Gastrocnemius medialis (tissue), 4 donors: ENCODE results near the gene IRF3.

Experiments
- CTCF ChIP-seq, 5 experiments: fragments of 450-650 bp in 3 of 5; fragments of 200-600 bp in 2 of 5; sonication (generic) in 2 of 5; IDR thresholded peaks in 4 of 5; conservative IDR thresholded peaks in 1 of 5; 1 replicate in 4 of 5; 2 replicates in 1 of 5; pipeline ENCODE4 v1.5.1; 2016 to 2019; ENCODE audit warnings: antibody characterized with exemption in 5 of 5, mild to moderate bottlenecking in 3 of 5, moderate library complexity in 3 of 5
- POLR2A ChIP-seq, 2 donors: fragments of 450-650 bp; IDR thresholded peaks; one replicate each; pipeline ENCODE4 v1.6.1; 2017; ENCODE audit warnings: antibody characterized with exemption in 2 of 2, mild to moderate bottlenecking in 2 of 2, moderate library complexity in 2 of 2

- TF ChIP-seq CTCF (IDR thresholded peaks at IDR 0.05 in 4 of 5, conservative IDR thresholded peaks at IDR 0.05 in 1 of 5) = no peak
- TF ChIP-seq POLR2A (IDR thresholded peaks at IDR 0.05) = no peak
Observed at GRCh38 chr19:49655570-49656455, 9.8 kb downstream of the IRF3 start.
